IPS-NIHi11 (cell line): ENCODE measurements around the gene PSRC1.
"Not testable (repeated sequence)": the region's sequence is repeated elsewhere in the genome, so short reads cannot be mapped to it uniquely, and the experiment has no call there.

Experiments
- DNase-seq: peaks from one replicate; pipeline ENCODE4 v3.0.0; 2012; ENCODE audit warnings: mixed read lengths, low spot score

The PSRC1 gene

GRCh38 chr1:109295712-109296415 lies 12.9 kb upstream of the PSRC1 start:
- DNase-seq = no peak

- no peak for DNase-seq
Measured at GRCh38 chr1:109294481-109294880, 11.5 kb upstream of the PSRC1 start.

GRCh38 chr1:109293026-109293425 lies 10.1 kb upstream of the PSRC1 start:
- no peak for DNase-seq

GRCh38 chr1:109292364-109292763 lies 9.4 kb upstream of the PSRC1 start:
- no peak for DNase-seq

- no peak for DNase-seq
Measured at GRCh38 chr1:109290998-109291397, 8.1 kb upstream of the PSRC1 start.

GRCh38 chr1:109290137-109290536 lies 7.2 kb upstream of the PSRC1 start:
- no peak for DNase-seq

- DNase-seq = not testable (repeated sequence)
Measured at GRCh38 chr1:109286762-109287161, 3.8 kb upstream of the PSRC1 start.

- no peak for DNase-seq
Measured at GRCh38 chr1:109283748-109284600, 1.0 kb upstream of the PSRC1 start.

GRCh38 chr1:109282497-109282951 lies 421 bp downstream of the PSRC1 start:
- peak; percentile 76 for DNase-seq

- no peak for DNase-seq
Measured at GRCh38 chr1:109281680-109282496, 1.1 kb downstream of the PSRC1 start.

- no peak for DNase-seq
Measured at GRCh38 chr1:109280862-109281261, 2.1 kb downstream of the PSRC1 start.

- DNase-seq = no peak
Measured at GRCh38 chr1:109279615-109280278, 3.2 kb downstream of the PSRC1 start.

- peak; percentile 85 for DNase-seq
Measured at GRCh38 chr1:109277434-109278204, 5.3 kb downstream of the PSRC1 start.

GRCh38 chr1:109275706-109276345 lies 7.1 kb downstream of the PSRC1 start:
- no peak for DNase-seq

GRCh38 chr1:109274533-109275476 lies 8.1 kb downstream of the PSRC1 start:
- DNase-seq = no peak

GRCh38 chr1:109273570-109274288 lies 9.2 kb downstream of the PSRC1 start:
- no peak for DNase-seq

- no peak for DNase-seq
Measured at GRCh38 chr1:109272831-109273547, 10.0 kb downstream of the PSRC1 start.
